A549 treated with GW870086 at 1 μM for 4 hours (cell line): ENCODE measurements around the gene ELAVL2. TPM values are rescaled to one million over a fixed set of nuclear protein-coding genes. Genes with fewer than 3 reads are reported as not detected.

ENCODE experiments used
- total RNA-seq: library from RNA; stranded (reverse); fragments of 200-300 nt; extraction: Qiagen RNA extraction; gene quantifications from 5 replicates; pipeline ENCODE4 v1.2.3, GENCODE V29; 2022; ENCODE audit warnings: low read depth

ELAVL2 gene
- total RNA-seq: 0.06 to 0.16 TPM in 2 of 5 replicates, not detected in the others

GRCh38 chr9:23826120-23826629 lies at the start of gene ELAVL2:
Gene ELAVL2, minus strand, starts transcription at chr9:23826240. Its CDS starts 64,006 bp downstream, at chr9:23762234.

